HuH-7.5 (cell line): Measurements from ENCODE around the gene ATP2B3.
A peak's percentile ranks its signal among the peaks of the same experiment; 100 is the strongest.
"Not testable (repeated sequence)": the region's sequence is repeated elsewhere in the genome, so short reads cannot be mapped to it uniquely, and the experiment has no call there.

Experiments used
- DNase-seq: peaks from one replicate; pipeline ENCODE4 v3.0.0; 2011; ENCODE audit warnings: low spot score

The ATP2B3 gene

DNA sequence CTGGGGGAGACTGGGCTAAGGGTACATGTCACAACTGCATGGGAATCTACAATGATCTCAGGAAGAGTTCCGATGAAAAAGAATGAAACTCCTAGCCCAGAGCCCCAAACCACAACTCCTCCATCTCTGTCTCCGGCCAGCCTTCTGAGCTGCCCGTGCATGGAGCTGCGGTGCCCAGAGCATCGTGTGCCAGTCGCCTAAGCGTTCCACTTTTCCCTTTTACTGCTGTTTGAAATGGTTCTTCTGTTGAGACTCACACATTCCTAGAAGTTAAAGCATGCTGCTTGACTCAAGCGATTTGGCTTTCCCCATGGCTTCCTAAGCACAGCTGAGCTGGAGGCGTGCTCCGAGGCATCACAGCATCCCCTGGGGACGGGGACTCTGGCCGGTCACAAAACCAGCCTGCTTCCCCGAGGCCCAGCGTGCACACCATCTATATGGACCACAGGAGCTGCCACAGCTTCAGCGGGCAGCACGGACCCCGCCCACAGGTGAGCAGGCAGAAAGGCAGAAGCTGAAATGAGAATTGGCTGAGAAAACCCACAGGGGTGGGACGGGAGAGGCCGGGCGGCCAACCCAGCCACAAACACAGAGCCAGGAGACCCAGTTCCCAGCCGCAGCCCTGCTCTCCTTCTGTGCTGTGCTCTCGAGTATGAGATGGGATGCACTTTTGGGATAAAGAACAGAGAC, 76.5 kb downstream of the ATP2B3 start:
- no peak for DNase-seq

DNA sequence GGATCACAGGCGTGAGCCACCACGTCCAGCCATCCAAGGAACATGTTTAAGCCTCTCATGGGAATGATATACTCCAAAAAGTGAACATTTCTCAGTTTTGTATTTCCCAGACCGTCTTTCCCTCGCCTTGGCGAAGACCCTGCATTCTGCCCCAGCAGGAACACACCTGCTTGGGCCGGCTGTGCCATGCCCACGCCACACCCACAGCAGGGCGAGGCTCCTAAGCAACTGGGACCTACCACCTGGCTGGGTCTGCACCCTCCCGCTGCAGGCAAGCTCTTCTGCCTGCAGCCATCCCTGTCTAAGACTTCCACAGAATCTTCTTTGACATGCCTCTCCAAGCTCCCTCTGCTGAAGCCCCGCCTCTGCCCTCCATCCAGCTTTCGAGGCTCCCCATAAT, 77.9 kb downstream of the ATP2B3 start:
- no peak for DNase-seq

DNA sequence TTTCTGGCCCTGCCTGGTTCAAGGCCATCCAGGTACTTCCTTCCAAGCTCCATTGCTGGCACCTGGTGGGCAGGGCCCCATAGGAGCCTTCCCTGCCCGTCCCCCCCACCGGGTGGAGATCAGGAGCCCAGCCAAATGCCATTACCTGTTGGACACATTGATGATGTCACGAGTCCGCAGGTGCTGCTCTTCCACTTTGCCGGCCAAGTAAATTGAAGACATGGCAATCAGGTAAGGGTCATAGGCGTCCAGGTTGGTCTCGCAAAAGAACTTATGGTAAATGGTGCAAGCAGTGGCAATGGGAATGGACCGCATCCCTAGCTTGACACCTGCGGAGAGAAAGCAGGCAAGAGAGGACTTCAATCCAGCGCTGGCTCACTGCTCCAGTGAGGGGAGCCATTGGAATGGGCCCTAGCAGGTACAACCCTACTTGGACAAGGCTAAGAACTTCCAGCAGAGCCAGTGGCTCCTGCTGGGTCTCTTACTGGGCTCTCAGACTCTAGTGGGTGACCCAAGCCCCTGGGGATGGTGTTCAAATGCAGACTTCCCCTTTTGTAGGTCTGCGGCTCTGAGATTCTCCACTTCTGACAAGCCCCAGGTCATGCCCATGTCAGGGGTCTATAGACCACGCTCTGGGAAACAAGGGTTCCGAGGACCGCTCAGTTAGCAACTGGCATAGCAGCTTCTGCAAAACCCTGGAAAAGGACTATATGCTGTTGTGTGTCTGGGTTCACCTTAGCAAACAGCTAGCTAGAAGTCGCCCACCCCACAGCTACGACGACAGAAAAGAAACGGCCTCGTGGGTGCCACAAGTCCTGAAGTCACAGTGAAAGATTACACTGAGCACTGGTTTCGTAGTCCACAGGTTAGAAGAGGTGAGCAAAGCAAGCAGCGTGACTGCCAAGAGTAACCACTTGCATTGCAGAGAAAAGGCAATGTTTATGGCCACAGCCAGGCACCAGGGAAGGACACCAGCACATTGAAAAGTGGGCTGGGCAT, 78.7 kb downstream of the ATP2B3 start:
- no peak for DNase-seq

DNA sequence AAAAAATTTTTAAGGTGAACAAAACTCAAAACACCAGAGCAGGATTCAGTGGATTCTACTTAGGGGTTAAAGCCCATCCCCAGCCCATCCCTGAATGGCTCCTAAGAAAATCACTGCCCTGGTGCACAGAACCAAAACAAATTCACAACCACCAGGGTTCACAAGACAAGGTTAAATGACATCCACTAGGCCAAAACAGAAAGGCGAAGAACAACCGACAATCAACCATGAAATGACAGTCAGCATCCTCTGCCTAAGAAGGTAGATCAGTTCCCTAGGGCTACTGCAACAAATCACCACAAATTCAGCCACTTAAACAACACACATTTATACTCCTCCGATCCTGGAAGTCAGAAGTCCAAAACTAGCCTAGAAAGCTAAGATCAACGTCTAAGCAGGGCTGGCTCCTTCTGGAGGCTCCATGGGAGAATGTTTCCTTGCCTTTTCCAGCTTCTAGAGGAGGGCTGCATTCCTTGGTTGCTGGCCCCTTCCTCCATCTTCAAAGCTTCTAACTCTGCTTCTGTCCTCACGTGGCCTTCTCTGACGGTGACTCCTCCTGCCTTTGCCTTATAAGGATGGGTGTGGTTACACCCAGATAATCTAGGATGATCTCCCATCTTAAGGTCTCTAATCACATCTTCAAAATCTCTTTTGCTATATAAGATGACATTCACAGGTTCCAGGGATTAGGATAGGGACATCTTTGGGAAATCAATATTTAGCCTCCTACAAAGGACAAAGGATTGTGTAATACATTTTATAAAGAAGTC, 79.7 kb downstream of the ATP2B3 start:
- DNase-seq, result no peak

DNA sequence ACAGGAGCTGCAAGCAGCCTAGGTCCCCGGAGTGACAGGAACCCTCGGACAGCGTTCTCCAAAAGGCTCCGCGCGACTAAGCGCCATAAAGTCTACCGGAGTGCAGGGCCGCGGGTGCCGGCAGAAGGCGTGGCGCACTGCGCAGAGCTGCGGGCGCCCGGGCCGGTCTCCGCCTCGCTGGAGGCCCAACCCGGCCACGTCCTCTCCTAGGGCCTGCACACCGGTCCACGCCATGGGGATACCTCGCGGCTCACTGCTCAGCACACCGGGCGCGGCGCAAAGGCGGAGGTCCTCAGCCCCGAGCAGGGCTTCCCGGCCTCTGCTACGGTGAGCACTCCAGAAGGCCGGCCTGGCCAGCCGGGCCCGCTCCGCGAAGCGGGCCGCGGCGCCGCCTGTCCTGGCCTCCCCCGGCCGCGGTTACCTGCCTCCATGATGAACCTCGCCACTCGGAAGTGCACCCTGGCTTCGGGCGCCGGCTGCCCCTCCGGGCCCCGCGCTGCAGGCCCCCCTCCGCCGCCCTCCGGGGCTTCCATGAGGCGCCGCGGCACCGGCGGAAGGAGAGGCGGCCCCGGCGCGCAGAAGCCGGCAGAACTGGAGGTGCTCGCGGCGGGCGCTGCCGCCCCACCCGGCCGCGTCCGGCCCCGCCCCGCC, 81.2 kb downstream of the ATP2B3 start, which contains the start of gene CCNQ:
CCNQ (minus strand) TSS at position 599 of the 651 bp plus-strand sequence; CDS start at position 533, 66 bp downstream.
- no peak for DNase-seq

DNA sequence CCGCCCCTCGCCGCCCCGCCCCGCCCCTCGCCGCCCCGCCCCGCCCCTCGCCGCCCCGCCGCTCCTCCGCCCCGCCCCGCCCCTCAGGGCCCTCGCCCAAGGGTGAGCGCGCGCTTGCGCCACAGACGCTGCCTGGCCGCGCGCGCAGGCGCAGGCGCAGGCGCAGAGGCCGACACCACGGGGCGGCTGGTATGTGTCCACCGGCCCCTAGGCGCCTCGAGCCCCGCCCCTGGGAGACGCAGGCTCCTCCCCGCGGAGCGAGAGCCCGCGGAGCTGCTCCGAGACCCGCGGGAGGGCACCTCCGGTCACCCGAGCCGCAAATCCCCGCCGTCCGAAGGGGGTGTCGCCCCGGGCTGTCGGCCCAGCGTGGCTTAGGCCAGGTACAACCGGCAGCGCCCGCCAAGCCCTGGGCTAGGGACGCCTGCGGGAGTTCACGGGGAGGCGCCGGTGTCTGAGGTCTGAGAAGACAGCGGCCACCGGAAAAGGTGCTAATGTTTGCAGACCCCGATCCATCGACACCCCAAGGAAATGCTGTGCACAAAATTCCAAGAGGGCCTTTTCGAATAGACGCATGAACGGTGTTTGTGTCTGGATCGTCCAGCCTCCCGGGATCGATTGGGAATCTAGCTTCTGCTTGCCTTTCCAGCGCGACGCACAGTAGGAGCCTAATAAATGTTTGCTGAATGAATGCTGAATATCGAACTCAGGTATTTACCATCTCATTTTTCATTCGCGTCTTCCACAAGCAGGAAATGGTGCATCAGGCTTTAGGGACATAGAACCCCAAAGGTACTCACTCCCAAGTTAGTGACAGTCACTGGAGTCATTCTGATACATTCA, 82.0 kb downstream of the ATP2B3 start:
- peak; percentile 80 for DNase-seq

DNA sequence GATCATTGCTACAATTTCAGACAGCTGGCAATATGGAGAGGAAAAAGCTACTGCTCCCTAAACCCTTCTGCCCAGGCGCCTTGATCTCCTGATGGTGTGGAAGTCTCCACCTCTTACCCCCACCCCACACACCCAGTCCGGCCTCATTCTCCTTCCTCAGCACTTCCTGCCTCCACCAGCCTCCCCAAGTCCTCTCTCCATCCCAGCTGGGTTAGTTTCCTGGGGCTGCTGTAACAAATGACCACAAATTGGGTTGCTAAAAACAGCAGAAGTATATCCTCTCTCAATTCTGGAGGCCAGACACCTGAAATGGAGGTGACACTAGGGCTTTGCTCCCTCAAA, 82.6 kb downstream of the ATP2B3 start:
- no peak for DNase-seq

DNA sequence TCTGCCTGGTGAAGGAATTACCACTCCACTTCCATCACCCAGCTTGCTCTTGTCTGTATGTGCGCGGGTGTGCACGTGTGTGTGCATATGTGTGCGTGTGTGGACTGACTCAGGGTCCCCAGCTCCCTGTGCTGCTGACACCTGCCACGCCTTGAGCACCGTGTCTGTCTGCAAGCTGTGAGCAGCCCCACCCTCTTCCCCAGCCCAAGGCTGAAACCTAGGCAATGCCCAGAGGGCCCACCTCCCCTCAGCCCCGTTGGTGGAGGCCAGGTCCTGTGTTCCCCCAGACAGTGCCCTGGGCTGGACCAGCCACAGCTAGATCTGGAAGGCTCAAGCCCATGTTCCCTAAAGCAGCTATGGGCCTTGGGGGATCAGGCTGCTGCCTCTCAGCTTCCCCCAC, 83.5 kb downstream of the ATP2B3 start:
- no peak for DNase-seq

DNA sequence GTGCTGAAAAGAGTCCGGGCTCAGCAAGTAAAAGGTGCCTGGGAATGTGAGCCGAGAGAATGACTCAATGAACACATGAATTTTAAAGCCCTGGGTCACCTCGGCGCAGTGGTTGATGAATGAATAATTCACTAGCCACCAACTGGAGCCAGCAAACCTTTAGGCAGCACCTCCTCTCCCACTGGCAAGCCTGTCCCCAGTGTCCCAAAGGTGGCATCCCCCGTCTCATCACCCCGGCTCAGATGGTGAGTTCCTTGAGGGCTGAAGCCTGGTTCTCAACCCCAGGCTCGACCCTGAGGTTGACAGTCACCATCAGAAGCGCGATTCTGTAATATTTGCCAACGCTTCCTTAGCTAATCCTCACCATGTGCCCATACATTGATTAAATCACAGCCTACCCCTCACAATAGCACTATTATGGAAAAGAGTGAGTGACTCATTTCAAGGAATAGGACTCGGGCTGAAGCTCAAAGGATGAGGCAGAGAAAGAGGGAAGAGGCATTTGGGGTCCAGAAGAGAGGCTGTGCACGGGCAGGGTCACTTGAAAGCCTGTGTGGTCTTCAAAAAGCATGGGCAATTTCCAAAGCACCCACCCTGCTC, 84.2 kb downstream of the ATP2B3 start:
- no peak for DNase-seq

DNA sequence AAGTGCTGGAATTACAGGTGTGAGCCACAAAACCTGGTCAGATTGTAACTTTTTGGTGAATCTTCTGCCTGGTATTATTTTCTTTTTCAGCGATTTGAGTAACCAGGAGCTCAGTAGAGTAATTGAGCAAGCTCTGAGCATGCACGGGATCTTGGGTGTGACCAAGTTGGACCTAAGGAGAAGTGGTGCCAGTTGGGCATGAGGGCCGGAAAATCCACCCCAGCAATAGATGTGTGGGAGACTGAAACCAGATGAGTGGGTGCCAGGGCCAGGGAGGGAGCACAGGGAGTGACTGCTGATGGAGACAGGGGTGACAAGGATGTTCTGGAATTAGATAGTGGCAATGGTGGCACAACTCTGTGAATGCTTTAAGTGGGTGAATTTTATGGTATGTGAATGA, 85.2 kb downstream of the ATP2B3 start:
- no peak for DNase-seq

DNA sequence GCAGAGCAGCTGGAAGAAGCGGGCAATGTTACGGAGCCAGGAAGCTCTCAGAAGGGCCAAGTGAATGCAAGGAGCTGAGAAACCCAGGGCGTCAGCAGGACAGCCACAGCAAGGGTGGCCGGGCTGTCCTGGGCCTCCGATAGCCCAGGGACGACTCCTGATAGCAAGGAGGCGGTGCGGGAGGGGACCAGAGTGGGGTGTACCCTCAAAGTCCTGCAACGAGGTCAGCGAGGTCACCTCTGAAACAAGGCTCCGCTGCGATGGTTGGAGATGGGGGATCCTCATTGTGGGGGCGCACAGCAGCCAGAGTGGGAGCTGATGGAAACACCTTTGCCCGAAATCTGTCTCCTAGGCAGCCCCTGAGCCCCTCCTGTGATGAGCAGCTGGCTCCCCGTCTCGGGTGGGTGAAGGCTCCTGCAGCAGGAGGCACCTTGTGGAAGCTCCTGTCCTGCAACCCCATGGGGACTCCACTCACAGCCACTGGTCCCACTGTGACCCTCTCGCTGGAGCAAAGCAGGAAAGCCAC, 85.8 kb downstream of the ATP2B3 start:
- DNase-seq, result no peak

DNA sequence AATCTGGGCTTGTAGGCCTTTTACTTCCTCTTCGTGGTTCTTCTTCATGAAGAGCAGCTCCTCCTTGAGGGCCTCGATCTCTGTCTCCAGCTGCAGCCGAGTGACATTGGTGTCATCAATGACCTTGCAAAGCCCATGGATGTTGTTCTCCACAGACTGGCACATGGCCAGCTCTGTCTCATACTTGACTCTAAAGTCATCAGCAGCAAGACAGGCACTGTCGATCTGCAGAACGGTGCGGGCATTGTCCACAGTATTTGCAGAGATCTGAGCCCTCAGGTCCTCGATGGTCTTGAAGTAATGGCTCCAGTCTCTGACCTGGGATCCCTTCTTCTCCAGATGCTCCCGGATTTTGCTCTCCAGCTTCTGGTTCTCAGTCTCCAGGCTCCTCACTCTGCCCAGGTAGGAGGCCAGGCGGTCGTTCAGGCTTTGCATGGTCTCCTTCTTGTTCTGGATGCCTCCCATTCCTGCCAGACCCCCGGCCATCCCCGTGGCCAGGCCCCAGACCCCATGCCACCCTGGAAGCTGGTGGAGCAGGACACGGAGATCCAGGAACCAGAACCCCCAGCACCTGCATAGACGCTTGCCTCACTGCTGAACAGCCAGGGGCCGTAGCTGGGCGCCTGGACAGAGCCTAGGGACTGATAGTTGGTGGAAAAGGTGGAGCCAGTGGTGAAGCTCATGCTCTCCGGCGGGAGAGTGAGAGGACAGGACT, 87.4 kb downstream of the ATP2B3 start:
- DNase-seq, result not testable (repeated sequence)

DNA sequence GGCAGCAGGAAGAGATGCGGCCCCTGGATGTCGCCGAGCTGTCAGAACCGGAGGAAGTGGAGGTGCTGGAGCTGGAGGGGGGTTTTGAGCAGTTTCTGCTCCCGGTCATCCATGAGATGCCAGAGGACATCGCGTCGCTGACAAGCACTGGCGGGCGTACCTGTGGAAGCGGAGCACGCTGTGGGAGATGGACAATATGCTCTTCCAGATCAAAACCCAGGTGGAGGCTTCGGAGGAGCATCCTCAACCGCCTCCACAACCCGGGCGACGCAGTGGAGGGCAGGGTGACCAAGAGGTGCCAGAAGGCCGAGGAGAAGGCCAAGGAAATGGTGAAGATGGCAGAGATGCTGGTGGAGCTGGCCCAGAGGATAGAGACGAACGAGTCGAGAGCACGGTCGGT, 89.1 kb downstream of the ATP2B3 start:
- DNase-seq, result no peak

DNA sequence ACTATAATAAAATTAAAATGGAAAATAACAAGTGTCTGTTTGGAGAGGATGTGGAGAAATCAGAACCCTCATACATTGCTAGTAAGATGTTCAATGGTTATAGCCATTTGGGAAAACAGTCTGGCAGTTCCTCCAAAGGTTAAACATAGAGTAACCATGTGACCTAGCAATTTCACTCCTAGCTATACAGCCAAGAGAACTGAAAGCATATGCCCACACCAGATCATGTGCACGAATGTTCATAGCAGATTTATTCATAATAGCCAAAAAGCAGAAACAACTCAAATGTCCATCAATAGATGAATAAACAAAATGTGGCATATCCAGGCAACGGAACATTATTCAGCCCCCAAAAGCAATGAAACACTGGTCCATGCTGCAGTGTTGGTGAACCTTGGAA, 90.9 kb downstream of the ATP2B3 start:
- DNase-seq, result no peak

DNA sequence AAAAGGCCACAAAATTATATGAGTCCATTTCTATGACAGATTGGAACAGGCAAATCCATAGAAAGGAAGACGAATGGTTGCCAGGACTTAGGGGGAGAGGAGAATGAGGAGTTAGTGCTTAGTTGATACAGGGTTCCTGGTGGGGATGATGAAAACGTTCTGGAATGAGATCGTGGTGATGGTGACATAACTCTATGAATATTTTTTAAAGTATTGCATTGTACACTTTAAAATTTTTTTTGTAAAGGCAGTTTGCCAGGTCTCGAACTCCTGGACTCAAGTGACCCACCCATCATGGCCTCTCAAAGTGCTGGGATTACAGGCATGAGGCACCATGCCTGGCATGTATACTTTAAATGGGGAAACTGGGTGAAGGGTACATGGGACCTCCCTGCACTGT, 91.4 kb downstream of the ATP2B3 start:
- no peak for DNase-seq

DNA sequence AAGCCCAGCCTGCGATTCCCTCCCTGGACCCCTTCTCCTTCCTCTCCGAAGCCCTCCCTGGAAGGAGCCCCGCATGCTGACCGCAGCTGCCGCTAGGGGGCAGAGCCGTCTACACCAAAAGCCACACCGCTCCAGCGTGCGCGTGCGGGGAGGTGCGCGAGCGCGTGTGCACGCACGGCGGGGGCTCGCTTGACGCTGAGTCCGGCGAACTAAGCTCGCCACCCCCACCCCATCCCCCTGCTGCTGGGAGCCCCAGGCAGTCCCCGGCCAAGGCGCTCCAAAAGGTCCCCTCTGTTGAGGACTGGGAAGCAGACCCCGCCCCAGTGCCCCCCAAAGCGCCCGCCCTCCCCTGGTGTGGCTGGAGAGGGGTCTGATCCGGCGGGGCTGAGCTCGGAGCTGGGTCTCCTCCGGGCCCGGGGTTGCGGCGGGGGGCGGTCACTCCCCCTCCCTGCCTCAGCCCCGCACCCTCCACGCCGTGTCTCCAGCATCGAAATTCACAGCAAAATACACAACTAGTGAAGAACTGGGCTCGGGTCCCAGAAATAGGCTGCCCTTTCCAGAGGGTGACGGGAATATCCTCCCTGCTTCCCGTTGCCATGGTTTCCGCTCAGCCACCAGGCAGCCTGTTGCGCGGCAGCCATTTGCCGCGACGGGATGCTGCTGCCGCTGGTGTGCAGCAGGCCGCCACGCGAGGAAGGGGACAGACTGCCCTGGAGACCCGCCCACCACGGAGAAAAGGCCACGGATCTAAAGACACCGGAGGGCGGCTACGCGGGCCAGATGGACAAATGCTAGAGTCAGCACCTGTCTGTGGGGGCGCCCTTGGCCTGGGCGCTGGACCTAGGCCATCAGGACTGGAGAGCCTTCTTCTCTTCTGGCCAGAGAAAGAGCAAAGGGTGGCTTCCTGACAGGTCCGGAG, 92.7 kb downstream of the ATP2B3 start:
- DNase-seq, result peak; percentile 54

DNA sequence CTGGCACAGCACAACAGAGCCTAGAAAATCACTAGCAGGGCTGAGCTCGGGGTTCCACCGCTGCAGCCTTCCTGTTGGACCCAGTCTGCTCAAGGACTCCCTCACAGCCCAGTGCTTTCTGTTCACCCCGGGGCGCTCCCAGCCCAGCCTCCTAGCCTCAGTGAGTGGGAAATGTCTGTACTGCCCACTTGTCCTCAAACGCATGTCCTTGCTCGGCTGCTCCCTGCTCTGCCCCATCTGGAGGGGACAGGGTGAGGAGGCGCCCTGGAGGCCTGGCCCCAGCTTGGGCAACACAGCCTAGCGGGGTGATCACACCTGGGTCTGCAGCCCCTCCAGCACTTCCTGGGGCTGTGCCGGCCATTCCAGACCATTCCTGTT, 93.4 kb downstream of the ATP2B3 start:
- DNase-seq, result no peak

DNA sequence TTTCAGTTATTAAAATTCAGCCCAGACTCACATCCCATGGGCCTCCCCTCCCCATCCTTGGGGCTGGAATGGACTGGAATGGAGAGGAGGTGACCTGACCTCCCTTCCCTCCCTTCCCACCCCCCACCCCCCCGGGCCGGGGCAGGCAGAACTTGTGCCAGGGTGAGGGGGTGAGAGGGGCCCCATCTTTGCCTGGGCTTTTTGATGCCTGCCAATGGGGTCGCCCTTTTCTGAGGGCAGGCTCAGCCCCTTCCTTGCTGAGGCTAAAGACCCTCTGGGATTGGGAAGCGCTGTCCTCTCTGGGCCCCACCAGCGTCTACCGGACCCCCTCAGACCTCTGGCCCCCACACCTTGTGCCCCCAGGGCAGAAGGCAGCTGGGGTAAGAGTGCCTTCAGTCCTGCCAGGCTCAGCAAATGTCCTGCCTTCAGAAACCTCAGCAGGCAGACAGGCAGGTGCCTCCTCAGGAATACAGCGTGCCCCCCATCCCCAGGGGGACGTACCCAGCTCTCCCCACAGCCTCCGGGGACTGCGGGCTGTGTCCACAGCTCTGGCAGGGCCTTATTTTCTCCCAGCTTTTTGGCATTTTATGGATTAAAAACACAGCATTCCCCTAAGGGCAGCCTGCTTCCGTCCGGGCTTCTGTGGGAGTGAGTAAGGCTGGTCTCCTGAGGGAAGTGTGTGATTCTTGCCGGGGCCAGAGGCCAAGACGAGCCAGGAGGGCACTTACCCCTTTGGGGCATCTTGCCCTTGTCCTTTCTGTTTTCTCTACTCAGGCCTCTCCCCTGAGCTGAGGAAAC, 94.1 kb downstream of the ATP2B3 start:
- no peak for DNase-seq
